HG03571 (cell line): Measurements from ENCODE around the gene LCP2.

Experiments used
- ATAC-seq: cut with Tn5 transposase; IDR thresholded peaks from one replicate; pipeline ENCODE4 v1.9.1; 2021; ENCODE audit not compliant: unreplicated experiment

The LCP2 gene

DNA sequence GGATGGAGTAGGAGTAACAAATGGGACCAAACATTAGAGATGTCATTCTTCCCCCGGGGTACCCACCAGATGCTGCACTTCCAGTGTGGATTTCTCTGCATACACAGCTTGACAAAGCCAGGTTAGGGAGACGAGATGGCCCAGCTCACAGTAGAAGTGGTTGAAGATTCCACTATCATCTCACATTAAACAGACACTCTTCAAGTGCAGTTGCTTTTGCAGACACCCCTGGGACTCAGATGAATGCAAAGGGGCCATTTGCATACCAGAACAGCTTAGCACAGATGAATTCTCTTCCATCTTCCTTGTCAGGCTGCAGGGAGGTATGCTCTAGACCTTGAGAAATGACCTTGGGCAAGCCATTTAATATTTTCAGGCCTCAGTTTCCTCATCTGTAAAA lies 77.4 kb downstream of the LCP2 start:
- no peak for ATAC-seq

DNA sequence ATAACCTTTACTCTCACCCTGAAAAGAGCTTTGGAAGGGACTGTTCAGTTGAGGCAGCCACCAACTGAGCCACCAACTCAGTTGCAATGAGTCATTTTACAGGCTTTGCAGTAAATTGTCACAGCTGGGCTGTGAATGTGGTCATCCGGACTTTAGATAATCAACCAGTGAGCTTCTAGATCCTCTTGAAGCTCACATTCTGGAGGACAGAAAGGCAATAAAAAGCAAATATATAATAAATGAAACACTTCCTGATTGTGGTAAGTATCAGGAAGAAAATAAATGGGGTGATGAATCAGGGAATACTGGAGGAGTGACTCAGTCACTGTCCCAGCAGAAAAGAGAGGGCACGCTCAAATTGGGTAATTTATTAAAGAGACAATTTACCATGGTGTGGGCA lies 78.0 kb downstream of the LCP2 start:
- no peak for ATAC-seq

DNA sequence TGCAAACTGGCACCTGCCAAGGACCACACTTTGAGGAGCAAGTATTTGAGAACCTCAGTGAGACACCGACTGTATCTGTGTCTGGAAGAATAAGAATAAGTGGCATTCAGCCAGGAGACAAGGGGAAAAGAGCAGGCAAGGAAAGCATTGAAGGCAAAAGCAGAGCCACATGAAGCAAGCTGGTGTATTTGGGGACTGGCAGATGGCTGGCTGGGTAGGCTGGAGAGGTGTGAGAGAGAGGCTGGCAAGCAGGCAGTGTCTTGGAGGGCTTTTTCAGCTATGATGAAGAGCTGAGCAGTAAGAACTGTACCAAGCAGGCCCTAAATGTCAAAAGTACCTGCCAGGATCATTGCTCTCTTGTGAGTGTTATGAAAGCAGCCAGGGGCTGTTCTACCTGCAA lies 78.9 kb downstream of the LCP2 start:
- ATAC-seq: no peak

DNA sequence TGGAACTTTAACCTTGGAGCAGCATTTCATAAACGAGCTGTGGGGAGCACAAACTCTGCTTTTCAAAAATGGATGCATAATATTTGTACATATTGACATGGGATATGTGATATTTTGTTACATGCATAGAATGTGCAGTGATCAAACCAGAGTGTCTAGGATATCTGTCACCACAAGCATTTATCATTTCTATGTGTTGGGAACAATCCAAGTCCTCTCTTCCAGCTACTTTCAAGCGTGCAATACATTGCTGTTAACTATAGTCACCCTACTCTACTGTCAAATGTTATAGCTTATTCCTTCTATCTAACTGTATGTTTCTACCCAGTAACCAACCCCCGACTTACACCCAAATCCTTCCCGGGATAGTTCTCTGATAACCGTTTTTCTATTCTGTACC lies 79.7 kb downstream of the LCP2 start:
- ATAC-seq: no peak

DNA sequence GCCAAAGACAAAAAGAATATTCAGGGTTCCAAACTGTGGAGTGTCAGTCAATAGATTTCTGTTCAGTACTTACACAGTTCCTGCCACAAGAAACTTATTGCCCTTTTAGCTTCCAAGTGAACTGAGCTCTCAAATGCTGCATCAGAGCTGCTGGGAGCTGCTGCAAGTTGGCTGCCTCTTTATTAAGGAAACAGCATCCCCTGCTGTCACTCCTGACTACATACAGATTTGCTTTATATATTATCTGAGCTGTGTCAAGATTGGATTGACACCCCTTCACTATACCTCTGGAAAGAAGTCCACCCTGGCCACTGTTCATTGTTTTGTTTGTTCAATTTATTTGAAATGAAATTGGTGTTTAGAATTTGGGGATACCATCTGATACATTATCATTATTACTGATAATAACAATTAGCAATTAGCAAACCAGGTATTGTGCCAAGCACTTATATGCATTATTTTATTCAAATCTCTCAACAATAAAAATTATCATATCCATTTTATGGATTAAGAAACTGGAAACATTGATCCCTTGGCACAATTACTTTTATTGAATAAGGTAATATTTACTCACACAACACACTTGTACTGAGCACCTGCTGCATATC lies 81.2 kb downstream of the LCP2 start:
- no peak for ATAC-seq

DNA sequence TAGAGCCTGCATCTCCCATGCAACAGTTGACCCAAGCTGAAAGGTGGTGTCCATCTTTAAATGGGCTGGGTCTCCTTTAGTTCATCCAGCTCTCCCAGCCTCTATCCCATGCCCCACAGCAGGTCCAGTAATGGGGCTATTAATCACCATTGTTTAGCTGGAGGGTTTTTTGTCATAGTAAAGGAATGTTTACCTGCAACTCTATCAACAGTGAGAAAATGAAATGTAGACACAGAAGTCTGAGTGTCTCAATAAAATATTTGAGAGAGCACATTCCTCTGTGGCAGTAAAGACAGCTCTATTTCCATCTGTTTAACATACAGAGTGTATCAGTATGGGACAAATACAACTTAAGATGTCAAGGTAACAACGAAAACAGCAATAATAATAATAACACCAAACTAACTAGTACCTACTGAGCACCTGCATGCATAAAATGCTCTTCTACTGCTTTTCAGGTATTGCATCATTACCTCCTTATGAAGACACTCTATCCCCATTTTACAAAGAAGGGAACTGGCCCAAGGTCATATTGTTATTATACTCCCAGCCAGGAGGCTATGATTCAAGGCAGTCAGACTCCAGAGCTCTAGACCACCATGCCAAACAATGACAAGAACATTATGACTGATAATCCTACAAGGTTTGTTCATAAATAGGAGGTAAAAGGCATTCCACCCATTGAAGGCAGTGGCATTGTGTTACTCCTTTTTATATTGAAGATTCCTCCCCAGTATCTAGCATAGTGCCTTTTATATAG lies 85.8 kb downstream of the LCP2 start:
- no peak for ATAC-seq

DNA sequence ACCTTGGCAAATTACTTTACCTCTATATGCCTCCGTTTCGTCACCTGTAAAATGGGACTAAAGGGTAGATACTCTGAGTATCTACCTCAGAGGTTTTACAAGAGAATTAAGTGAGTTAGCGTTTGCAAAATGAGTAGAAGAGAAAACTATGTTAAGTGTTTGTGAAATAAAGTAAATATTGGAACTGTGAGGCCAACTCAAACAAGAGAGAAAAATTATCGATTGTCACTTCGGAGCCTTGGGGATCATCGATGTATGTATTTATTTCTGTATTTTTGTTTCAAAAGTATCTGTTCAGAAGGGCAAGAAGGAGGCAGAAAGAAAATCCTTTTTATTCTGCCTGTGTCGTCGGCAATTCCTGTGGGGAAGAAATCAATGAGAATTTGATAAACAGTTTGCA lies 90.6 kb downstream of the LCP2 start:
- no peak for ATAC-seq

DNA sequence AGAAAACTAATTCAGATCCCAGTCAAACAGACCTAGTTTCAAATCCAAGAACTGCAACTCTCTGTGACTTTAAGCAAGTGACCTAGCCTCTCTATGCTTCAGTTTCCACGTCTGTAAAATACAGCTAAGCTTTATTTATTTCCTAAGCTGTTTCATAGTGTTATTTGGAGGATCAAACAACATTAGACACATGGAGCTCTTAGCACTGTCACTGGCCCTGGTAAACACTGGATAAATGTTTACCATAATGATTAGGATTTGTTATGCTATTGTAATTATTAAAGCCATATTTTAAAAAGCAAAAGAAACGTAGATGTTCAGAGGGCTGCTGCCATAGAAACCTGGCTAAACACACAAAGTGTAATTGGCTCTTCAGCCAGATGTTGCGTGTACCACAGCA lies 91.4 kb downstream of the LCP2 start:
- no peak for ATAC-seq

DNA sequence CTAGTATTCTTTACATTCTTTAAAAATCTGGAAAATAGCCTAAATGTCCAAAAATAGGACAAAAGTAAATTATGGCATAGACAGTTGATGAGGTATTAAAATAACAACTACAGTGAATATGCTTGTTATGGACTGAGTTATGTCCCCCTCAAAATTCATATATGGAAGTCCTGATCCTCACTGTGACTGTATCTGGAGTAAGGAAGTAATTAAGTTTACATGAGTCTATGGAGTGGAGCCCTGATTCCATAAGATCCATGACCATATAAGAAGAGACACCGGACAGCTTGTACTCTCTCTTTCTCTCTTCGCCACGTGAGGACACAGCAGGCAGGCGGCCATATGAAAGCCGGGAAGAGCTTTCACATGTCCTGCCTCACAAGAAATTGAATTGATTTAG lies 93.4 kb downstream of the LCP2 start:
- ATAC-seq: no peak

DNA sequence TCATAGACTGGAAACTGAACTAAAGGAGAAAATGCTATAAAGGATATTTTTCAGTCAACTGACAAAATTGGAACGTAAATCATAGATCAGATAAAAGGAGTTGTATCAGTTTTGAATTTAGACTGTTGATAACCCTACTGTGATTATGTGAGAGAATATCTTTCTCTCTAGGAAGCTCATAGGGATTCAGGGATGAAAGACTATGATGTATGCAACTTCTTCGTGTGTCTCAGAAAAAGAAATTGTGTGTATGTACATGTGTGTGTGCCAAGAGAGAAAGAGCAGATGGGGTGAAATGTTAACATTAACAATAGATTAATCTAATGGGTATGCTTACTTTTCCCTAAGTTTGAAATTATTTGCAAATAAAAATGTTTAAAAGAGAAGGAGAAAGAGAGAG lies 95.5 kb downstream of the LCP2 start:
- no peak for ATAC-seq

DNA sequence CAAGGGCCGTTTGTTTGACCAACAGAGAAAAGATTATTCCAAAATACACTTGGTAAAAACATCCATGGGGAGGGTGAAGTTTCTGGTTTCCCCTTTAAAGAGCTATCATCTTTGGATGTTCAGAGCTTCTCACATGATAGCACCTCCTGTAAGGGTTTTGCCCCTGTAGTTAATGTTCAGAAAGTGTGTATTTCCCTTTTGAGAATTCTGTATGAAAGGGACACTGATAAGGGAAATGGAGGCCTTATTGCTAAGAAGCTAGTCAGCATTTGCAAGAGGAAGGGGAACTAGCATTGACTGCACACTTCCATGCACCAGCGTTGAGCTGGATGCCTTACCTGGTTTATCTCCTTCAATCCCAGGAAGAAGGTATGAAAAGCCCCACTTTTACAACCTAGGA lies 96.3 kb downstream of the LCP2 start:
- no peak for ATAC-seq

DNA sequence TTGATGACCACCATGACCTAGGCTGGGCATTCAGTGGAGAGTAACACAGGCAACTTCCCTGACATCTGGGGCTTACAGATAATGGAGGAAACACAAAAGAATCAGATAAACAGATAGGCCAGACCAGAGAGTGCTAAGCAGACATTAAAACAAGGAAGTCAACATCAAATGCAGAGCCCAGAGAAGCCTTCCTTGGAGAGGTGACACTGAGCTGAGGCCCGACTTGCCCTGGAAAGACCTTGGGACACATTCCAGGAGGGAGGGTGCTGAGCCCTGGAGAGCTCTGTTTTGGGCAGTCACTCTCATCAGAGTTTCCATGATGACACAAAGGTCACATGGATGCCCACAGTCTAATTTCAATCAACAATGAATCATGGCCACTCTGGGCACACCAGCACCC lies 96.7 kb downstream of the LCP2 start:
- no peak for ATAC-seq
